HCT116 (cell line): Measurements from ENCODE around the gene CEND1. TPM values are rescaled to one million over a fixed set of nuclear protein-coding genes. Genes with fewer than 3 reads are reported as not detected.
A peak's percentile ranks its signal among the peaks of the same experiment; 100 is the strongest.

Source experiments
- ATAC-seq: fragments of 200-7000 bp; cut with Tn5 transposase; 2 replicates; pipeline ENCODE4 v1.9.1; 2020; ENCODE audit warnings: mild to moderate bottlenecking, moderate library complexity
- BruUV-seq: library from RNA; stranded (reverse); fragments of 400-500 nt; replicated peaks from 2 replicates; lab custom pipeline; 2021; lab: Mats Ljungman, UMichigan
- CTCF ChIA-PET: fragments of 300-600 bp; sonication (Branson Sonifier 250); formaldehyde crosslinking; loops from one replicate; lab custom pipeline; 2021; ENCODE audit warnings: antibody characterized with exemption; lab: Charles Lee
- POLR2A ChIA-PET: fragments of 300-600, 350-600 bp; sonication (Branson Sonifier 250); formaldehyde crosslinking; loops from one replicate; lab custom pipeline; 2021; ENCODE audit warnings: antibody characterized with exemption; lab: Charles Lee
- RAD21 ChIA-PET, 2 experiments: fragments of 300-600 bp; sonication (Branson Sonifier 250); formaldehyde crosslinking; loops; one replicate each; lab custom pipeline; 2023; ENCODE audit warnings: low total read pairs in 2 of 2; ENCODE audit not compliant: uncharacterized antibody in 2 of 2, unreplicated experiment in 2 of 2, low non-redundant PET in 1 of 2; lab: Charles Lee
- DNase-seq: peaks from one replicate; pipeline ENCODE4 v3.0.0-alpha.2; 2010; ENCODE audit warnings: low read depth, low spot score
- H2AFZ ChIP-seq: fragments of 200-600 bp; shearing (Covaris generic), sonication (generic); 2 replicates; pipeline ENCODE4 v1.6.1; 2017; ENCODE audit warnings: low read depth, mixed run types, mixed read lengths, antibody characterized with exemption, low read length; ENCODE audit not compliant: poor library complexity, severe bottlenecking
- H3K27ac ChIP-seq: 2 replicates; pipeline ENCODE4 v1.5.1; 2012; ENCODE audit warnings: low read depth, low read length
- H3K27me3 ChIP-seq: fragments of 200-600 bp; sonication (generic); 2 replicates; pipeline ENCODE4 v1.6.1; 2016; ENCODE audit warnings: mixed run types, low read length, mixed read lengths; ENCODE audit not compliant: insufficient read depth
- H3K36me3 ChIP-seq, 2 experiments: fragments of 200-500 bp in 1 of 2; fragments of 200-600 bp in 1 of 2; sonication (Bioruptor generic) in 1 of 2; sonication (generic) in 1 of 2; 2 replicates each; pipeline versions ENCODE4 v1.5.1 to v1.6.1; 2014 to 2016; ENCODE audit warnings: low read length in 2 of 2, inconsistent platforms in 1 of 2, mixed read lengths in 1 of 2, mixed run types in 1 of 2; ENCODE audit not compliant: insufficient read depth in 2 of 2, control insufficient read depth in 1 of 2
- H3K4me1 ChIP-seq, 2 experiments: fragments of 200-600 bp in 1 of 2; sonication (generic) in 1 of 2; 2 replicates each; pipeline versions ENCODE4 v1.5.1 to v1.6.1; 2012 to 2017; ENCODE audit warnings: low read length in 2 of 2, inconsistent platforms in 1 of 2, mild to moderate bottlenecking in 1 of 2, mixed read lengths in 1 of 2, mixed run types in 1 of 2, moderate library complexity in 1 of 2; ENCODE audit not compliant: insufficient read depth in 2 of 2, control insufficient read depth in 1 of 2
- H3K4me2 ChIP-seq: fragments of 200-600 bp; sonication (generic); 2 replicates; pipeline ENCODE4 v1.6.1; 2017; ENCODE audit warnings: mixed run types, low read length, mixed read lengths
- H3K4me3 ChIP-seq, 2 experiments: fragments of 200-600 bp in 1 of 2; sonication (generic) in 1 of 2; replicated peaks in 1 of 2; 2 replicates each; pipeline ENCODE4 v1.5.1; 2011 to 2016; ENCODE audit warnings: low read length in 2 of 2, control low read depth in 1 of 2, low read depth in 1 of 2, mild to moderate bottlenecking in 1 of 2, mixed read lengths in 1 of 2, mixed run types in 1 of 2
- H3K79me2 ChIP-seq: fragments of 200-600 bp; sonication (generic); 2 replicates; pipeline ENCODE4 v1.6.1; 2017; ENCODE audit warnings: mild to moderate bottlenecking, mixed run types, low read length, moderate library complexity, mixed read lengths; ENCODE audit not compliant: insufficient read depth
- H3K9ac ChIP-seq: fragments of 200-600 bp; sonication (generic); 2 replicates; pipeline ENCODE4 v1.6.1; 2016; ENCODE audit warnings: low read length, mixed read lengths
- H3K9me2 ChIP-seq: fragments of 200-600 bp; sonication (generic), shearing (Covaris generic); 2 replicates; pipeline ENCODE4 v1.6.1; 2017; ENCODE audit warnings: mixed run types, mild to moderate bottlenecking, moderate library complexity; ENCODE audit not compliant: insufficient read depth
- H3K9me3 ChIP-seq, 2 experiments: fragments of 200-500 bp in 1 of 2; fragments of 200-600 bp in 1 of 2; sonication (Bioruptor generic) in 1 of 2; sonication (generic) in 1 of 2; 2 replicates each; pipeline ENCODE4 v1.6.1; 2014 to 2017; ENCODE audit warnings: low read length in 2 of 2, mixed read lengths in 2 of 2, inconsistent platforms in 1 of 2, low read depth in 1 of 2, mild to moderate bottlenecking in 1 of 2, mixed run types in 1 of 2, moderate library complexity in 1 of 2; ENCODE audit not compliant: control insufficient read depth in 1 of 2, insufficient read depth in 1 of 2
- H4K20me1 ChIP-seq: fragments of 200-600 bp; sonication (generic), shearing (Covaris generic); 2 replicates; pipeline ENCODE4 v1.6.1; 2017; ENCODE audit warnings: mixed run types, mild to moderate bottlenecking, moderate library complexity; ENCODE audit not compliant: insufficient read depth
- CBX3 ChIP-seq: IDR thresholded peaks from 2 replicates; pipeline ENCODE4 v1.6.1; 2012; ENCODE audit warnings: low read depth
- ELF1 ChIP-seq: IDR thresholded peaks from 2 replicates; pipeline ENCODE4 v1.6.1; 2012; ENCODE audit warnings: low read depth, borderline replicate concordance
- JUND ChIP-seq: IDR thresholded peaks from 2 replicates; pipeline ENCODE4 v1.6.1; 2012
- POLR2A ChIP-seq: IDR thresholded peaks from 2 replicates; pipeline ENCODE4 v1.7.0; 2011; ENCODE audit warnings: borderline replicate concordance; ENCODE audit not compliant: insufficient read depth, insufficient read length; ENCODE audit errors: extremely low read depth
- REST ChIP-seq: IDR thresholded peaks from 2 replicates; pipeline ENCODE4 v1.6.1; 2012; ENCODE audit warnings: low read depth
- SRF ChIP-seq: IDR thresholded peaks from 2 replicates; pipeline ENCODE4 v1.6.1; 2012; ENCODE audit warnings: low read depth
- TCF7L2 ChIP-seq: IDR thresholded peaks from 2 replicates; pipeline ENCODE4 v1.7.0; 2011; ENCODE audit warnings: borderline replicate concordance, inconsistent platforms; ENCODE audit not compliant: insufficient read depth, insufficient read length; ENCODE audit errors: extremely low read depth
- YY1 ChIP-seq: IDR thresholded peaks from 2 replicates; pipeline ENCODE4 v1.6.1; 2011; ENCODE audit warnings: low read length, low read depth, moderate library complexity, mild to moderate bottlenecking; ENCODE audit not compliant: insufficient replicate concordance; ENCODE audit errors: extremely low read depth
- ZNF274 ChIP-seq: fragments of 200-500 bp; sonication (Bioruptor generic); IDR thresholded peaks from 2 replicates; pipeline ENCODE4 v1.6.1; 2014; ENCODE audit warnings: mild to moderate bottlenecking, low read depth, low read length, inconsistent platforms
- intact Hi-C: fragments of 100-400 bp; cut with micrococcal nuclease; formaldehyde crosslinking; loops from 2 replicates; pipeline ENCODE4 v1.10.0; 2022
- total RNA-seq: library from RNA; stranded (reverse); gene quantifications from one replicate; pipeline ENCODE4 v1.2.1, GENCODE V29; 2021; ENCODE audit not compliant: unreplicated experiment
- TF ChIP-seq, protein P1 (sequence below), 3 experiments: fragments of 200-600 bp in 1 of 3; sonication (generic) in 1 of 3; IDR thresholded peaks in 2 of 3; conservative IDR thresholded peaks in 1 of 3; 2 replicates each; pipeline ENCODE4 v1.5.1; 2012 to 2017; ENCODE audit warnings: low read depth in 2 of 3, low read length in 2 of 3, antibody characterized with exemption in 1 of 3, borderline replicate concordance in 1 of 3, control low read depth in 1 of 3, mild to moderate bottlenecking in 1 of 3, mixed read lengths in 1 of 3, mixed run types in 1 of 3, moderate library complexity in 1 of 3; ENCODE audit not compliant: insufficient read depth in 1 of 3

CEND1 gene
- total RNA-seq, 1 experiment from 2014 or later: 0.27 TPM

GRCh38 chr11:773425-773824 lies 16.5 kb downstream of the CEND1 start:
- no TSS peak for BruUV-seq
- Histone ChIP-seq H4K20me1 (no peaks in the 10 kb centered on the region), H3K4me2 (no peak overlapping the region), H3K4me1 (peaks cover 8 to 22% of the 10 kb centered on the region in 2 experiments), H3K27ac (peak overlapping the region; percentile 26; the same call in 1 of the 2 replicates), H3K9me3 (no peaks in the 10 kb centered on the region), H3K4me3 (no peak overlapping the region), H3K9ac (no peak overlapping the region), H3K79me2 (peaks cover 73% of the 10 kb centered on the region), H3K36me3 (peaks cover 19 to 41% of the 10 kb centered on the region in 2 experiments; a peak in 3 of 4 replicates), H3K9me2 (no peaks in the 10 kb centered on the region), H3K27me3 (no peaks in the 10 kb centered on the region), H2AFZ (no peak overlapping the region)
- no peak for DNase-seq
- RAD21 ChIA-PET: no interaction called here
- no peak for TF ChIP-seq REST
- TF ChIP-seq YY1: no peak
- no peak for TF ChIP-seq CBX3
- TF ChIP-seq ELF1: no peak
- TF ChIP-seq SRF: no peak
- no peak for TF ChIP-seq JUND
- TF ChIP-seq ZNF274: no peak
- TF ChIP-seq, protein P1, sequence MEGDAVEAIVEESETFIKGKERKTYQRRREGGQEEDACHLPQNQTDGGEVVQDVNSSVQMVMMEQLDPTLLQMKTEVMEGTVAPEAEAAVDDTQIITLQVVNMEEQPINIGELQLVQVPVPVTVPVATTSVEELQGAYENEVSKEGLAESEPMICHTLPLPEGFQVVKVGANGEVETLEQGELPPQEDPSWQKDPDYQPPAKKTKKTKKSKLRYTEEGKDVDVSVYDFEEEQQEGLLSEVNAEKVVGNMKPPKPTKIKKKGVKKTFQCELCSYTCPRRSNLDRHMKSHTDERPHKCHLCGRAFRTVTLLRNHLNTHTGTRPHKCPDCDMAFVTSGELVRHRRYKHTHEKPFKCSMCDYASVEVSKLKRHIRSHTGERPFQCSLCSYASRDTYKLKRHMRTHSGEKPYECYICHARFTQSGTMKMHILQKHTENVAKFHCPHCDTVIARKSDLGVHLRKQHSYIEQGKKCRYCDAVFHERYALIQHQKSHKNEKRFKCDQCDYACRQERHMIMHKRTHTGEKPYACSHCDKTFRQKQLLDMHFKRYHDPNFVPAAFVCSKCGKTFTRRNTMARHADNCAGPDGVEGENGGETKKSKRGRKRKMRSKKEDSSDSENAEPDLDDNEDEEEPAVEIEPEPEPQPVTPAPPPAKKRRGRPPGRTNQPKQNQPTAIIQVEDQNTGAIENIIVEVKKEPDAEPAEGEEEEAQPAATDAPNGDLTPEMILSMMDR (IDR thresholded peaks at IDR 0.05 in 2 of 3, conservative IDR thresholded peaks at IDR 0.05 in 1 of 3; ENCODE audit: borderline replicate concordance in 1 of 3, insufficient read depth in 1 of 3, low read depth in 2 of 3, low read length in 2 of 3): no peak
- no peak for TF ChIP-seq TCF7L2
- TF ChIP-seq POLR2A: no peak
- CTCF ChIA-PET: no interaction called here
- POLR2A ChIA-PET: no interaction called here
- intact Hi-C loops: no loop called here
- ATAC-seq: no peak
